GM23338 (cell line): ENCODE data around the gene UBE2H.

Experiments used
- CREB1 ChIP-seq: fragments of 250-450 bp; sonication (Bioruptor Pico); IDR thresholded peaks from 2 replicates; pipeline ENCODE4 v1.5.0; 2020; ENCODE audit warnings: low read depth, mild to moderate bottlenecking, moderate library complexity
- CTCF ChIP-seq, 2 experiments: fragments of 200-600 bp in 1 of 2; sonication (generic) in 1 of 2; conservative IDR thresholded peaks; 2 replicates each; pipeline versions ENCODE4 v1.5.1 to v1.6.1; 2016 to 2017; ENCODE audit warnings: antibody characterized with exemption in 2 of 2, low read depth in 2 of 2, mild to moderate bottlenecking in 2 of 2, moderate library complexity in 1 of 2
- EZH2 ChIP-seq: fragments of 200-600 bp; sonication (generic); IDR thresholded peaks from one replicate; pipeline ENCODE4 v1.8.0; 2017; ENCODE audit warnings: antibody characterized with exemption, mild to moderate bottlenecking, low read depth; ENCODE audit not compliant: unreplicated experiment
- EZH2phosphoT487 ChIP-seq: fragments of 200-600 bp; sonication (generic); IDR thresholded peaks from one replicate; pipeline ENCODE4 v1.8.1; 2018; ENCODE audit warnings: antibody characterized with exemption; ENCODE audit not compliant: unreplicated experiment
- JUNB ChIP-seq: IDR thresholded peaks from one replicate; pipeline ENCODE4 v1.6.1; 2016; ENCODE audit warnings: antibody characterized with exemption; ENCODE audit not compliant: unreplicated experiment
- NANOG ChIP-seq: IDR thresholded peaks from 2 replicates; pipeline ENCODE4 v1.6.1; 2016; ENCODE audit warnings: antibody characterized with exemption, borderline replicate concordance
- POLR2AphosphoS5 ChIP-seq: IDR thresholded peaks from 2 replicates; pipeline ENCODE4 v1.6.1; 2016; ENCODE audit warnings: antibody characterized with exemption, low read depth
- REST ChIP-seq: IDR thresholded peaks from one replicate; pipeline ENCODE4 v1.6.1; 2018; ENCODE audit warnings: antibody characterized with exemption; ENCODE audit not compliant: unreplicated experiment
- STAT1 ChIP-seq: IDR thresholded peaks from one replicate; pipeline ENCODE4 v1.6.1; 2016; ENCODE audit warnings: antibody characterized with exemption; ENCODE audit not compliant: unreplicated experiment
- ZNF114 ChIP-seq: fragments of 250-450 bp; sonication (Bioruptor Pico); IDR thresholded peaks from 2 replicates; pipeline ENCODE4 v1.5.0; 2020; ENCODE audit warnings: mild to moderate bottlenecking, moderate library complexity
- ZNF331 ChIP-seq: fragments of 250-450 bp; sonication (Bioruptor Pico); IDR thresholded peaks from 2 replicates; pipeline ENCODE4 v1.5.0; 2020; ENCODE audit warnings: low read depth, mild to moderate bottlenecking, moderate library complexity

GRCh38 chr7:129821476-129821875, 131.3 kb downstream of the UBE2H start:
- TF ChIP-seq CTCF (conservative IDR thresholded peaks at IDR 0.05; ENCODE audit: low read depth in 2 of 2) (no peak), POLR2AphosphoS5 (no peak), EZH2 (no peak), REST (no peak), CREB1 (no peak), EZH2phosphoT487 (no peak), ZNF331 (CRISPR knock-in tag) (no peak), NANOG (no peak), ZNF114 (no peak), STAT1 (no peak), JUNB (no peak)
